HL-60 (cell line): ENCODE results near the gene ARV1.

Source experiments
- DNase-seq, 2 experiments: peaks; one replicate each; pipeline ENCODE4 v3.0.0-alpha.2; 2010 to 2020; ENCODE audit warnings: low read depth in 1 of 2, low spot score in 1 of 2
- H3K27ac ChIP-seq: fragments of 250-450 bp; sonication (Bioruptor Pico); replicated peaks from 2 replicates; pipeline ENCODE4 v1.5.1; 2020; ENCODE audit warnings: mild to moderate bottlenecking, moderate library complexity
- H3K27me3 ChIP-seq: fragments of 250-450 bp; sonication (Bioruptor Pico); 2 replicates; pipeline ENCODE4 v1.5.1; 2021; ENCODE audit warnings: mild to moderate bottlenecking, moderate library complexity; ENCODE audit not compliant: insufficient read depth, poor library complexity, severe bottlenecking
- H3K4me3 ChIP-seq: replicated peaks from 2 replicates; pipeline ENCODE4 v1.5.1; 2011; ENCODE audit warnings: mild to moderate bottlenecking, control low read depth, low read length; ENCODE audit not compliant: insufficient read depth
- CTCF ChIP-seq: IDR thresholded peaks from one replicate; pipeline ENCODE4 v1.5.1; 2011; ENCODE audit warnings: low read length, control low read depth, inconsistent platforms; ENCODE audit not compliant: insufficient read depth
- GABPA ChIP-seq: IDR thresholded peaks from 2 replicates; pipeline ENCODE4 v1.6.1; 2012; ENCODE audit warnings: low read depth
- POLR2AphosphoS5 ChIP-seq: IDR thresholded peaks from 2 replicates; pipeline ENCODE4 v1.6.1; 2012; ENCODE audit warnings: low read depth
- SPI1 ChIP-seq: IDR thresholded peaks from 2 replicates; pipeline ENCODE4 v1.6.1; 2012; ENCODE audit warnings: low read depth, mild to moderate bottlenecking, borderline replicate concordance
- TF ChIP-seq, protein P1 (sequence below): IDR thresholded peaks from 2 replicates; pipeline ENCODE4 v1.6.1; 2012; ENCODE audit warnings: low read depth; ENCODE audit not compliant: insufficient replicate concordance

ARV1 gene

DNA sequence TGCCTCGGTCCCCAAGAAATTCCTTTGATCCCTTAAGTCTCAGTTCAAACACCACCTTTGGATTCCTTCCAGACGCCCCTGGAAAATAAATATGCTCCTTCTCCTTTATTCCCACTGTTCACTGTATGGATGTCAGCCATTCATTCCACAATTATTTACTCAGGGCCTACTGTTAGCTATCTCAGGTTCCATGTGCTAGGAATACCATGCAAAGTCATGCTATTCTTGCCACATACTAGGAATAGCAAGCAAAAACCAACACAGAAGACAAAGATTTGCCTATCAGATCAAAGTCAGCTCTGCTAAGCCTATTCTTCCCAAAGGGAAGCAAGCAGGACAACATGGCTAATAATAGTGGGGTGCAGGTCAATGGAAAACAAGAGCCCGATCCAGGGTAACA, 30.0 kb upstream of the ARV1 start:
- H3K27me3 ChIP-seq = no peaks in the 10 kb centered on the region
- no peak for DNase-seq
- no peak overlapping the region for H3K27ac ChIP-seq
- no peak for TF ChIP-seq SPI1
- TF ChIP-seq, protein P1, sequence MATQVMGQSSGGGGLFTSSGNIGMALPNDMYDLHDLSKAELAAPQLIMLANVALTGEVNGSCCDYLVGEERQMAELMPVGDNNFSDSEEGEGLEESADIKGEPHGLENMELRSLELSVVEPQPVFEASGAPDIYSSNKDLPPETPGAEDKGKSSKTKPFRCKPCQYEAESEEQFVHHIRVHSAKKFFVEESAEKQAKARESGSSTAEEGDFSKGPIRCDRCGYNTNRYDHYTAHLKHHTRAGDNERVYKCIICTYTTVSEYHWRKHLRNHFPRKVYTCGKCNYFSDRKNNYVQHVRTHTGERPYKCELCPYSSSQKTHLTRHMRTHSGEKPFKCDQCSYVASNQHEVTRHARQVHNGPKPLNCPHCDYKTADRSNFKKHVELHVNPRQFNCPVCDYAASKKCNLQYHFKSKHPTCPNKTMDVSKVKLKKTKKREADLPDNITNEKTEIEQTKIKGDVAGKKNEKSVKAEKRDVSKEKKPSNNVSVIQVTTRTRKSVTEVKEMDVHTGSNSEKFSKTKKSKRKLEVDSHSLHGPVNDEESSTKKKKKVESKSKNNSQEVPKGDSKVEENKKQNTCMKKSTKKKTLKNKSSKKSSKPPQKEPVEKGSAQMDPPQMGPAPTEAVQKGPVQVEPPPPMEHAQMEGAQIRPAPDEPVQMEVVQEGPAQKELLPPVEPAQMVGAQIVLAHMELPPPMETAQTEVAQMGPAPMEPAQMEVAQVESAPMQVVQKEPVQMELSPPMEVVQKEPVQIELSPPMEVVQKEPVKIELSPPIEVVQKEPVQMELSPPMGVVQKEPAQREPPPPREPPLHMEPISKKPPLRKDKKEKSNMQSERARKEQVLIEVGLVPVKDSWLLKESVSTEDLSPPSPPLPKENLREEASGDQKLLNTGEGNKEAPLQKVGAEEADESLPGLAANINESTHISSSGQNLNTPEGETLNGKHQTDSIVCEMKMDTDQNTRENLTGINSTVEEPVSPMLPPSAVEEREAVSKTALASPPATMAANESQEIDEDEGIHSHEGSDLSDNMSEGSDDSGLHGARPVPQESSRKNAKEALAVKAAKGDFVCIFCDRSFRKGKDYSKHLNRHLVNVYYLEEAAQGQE = no peak
- TF ChIP-seq CTCF = no peak
- no peak overlapping the region for H3K4me3 ChIP-seq

DNA sequence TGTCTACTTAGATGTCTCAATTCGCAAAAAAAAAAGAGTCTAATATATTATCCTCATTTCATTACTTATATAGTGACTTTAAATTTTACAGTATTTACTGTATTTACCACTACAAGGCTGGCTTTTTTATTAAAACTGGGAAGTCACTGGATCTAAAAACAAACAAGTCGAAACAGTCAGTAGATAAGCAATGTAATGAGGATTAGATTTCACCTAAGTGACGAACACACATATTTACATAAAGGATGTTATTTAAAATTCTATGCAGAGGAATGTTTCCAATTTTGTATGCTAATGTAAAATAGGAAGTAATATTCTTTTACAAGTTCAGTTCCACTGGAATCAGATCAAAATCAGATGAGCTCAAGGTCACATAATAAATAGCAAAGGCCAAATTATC, 28.5 kb upstream of the ARV1 start:
- TF ChIP-seq POLR2AphosphoS5 = no peak
- no peak for TF ChIP-seq GABPA
- TF ChIP-seq, protein P1 = no peak
- no peak for TF ChIP-seq CTCF
- no peak for DNase-seq
- no peaks in the 10 kb centered on the region for H3K27me3 ChIP-seq
- no peak overlapping the region for H3K4me3 ChIP-seq
- H3K27ac ChIP-seq = no peak overlapping the region

DNA sequence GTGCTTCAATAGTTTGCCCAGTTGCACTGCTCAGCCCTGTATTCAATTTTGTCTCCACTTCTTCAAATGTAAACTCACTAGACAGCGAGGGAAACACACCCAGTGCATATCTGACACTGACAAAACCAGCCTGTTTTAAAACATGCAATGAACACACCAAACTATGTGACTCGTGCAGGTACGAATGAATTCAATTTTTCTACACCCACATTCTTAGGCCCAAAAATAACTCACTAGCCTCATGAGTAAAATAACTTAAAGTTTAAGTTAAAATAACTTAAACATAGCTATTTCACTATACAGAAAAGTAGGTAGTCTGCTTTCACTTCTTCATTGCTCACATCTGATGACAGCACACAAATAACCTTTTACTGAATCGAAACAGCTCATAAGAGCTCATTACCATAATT, 21.3 kb upstream of the ARV1 start:
- TF ChIP-seq GABPA (no peak), POLR2AphosphoS5 (no peak), CTCF (no peak), SPI1 (no peak)
- TF ChIP-seq, protein P1 = no peak
- Histone ChIP-seq H3K4me3 (no peak overlapping the region), H3K27me3 (no peaks in the 10 kb centered on the region), H3K27ac (no peak overlapping the region)
- DNase-seq = no peak
